ENCODE data around the gene CALML4. TPM values are rescaled to one million over a fixed set of nuclear protein-coding genes. Genes with fewer than 3 reads are reported as not detected.

The CALML4 gene
- polyA plus RNA-seq, 1 donor (not counting 4 experiments of a cell fraction or from before 2014, with no cell fraction given): 7.0 TPM

DNA sequence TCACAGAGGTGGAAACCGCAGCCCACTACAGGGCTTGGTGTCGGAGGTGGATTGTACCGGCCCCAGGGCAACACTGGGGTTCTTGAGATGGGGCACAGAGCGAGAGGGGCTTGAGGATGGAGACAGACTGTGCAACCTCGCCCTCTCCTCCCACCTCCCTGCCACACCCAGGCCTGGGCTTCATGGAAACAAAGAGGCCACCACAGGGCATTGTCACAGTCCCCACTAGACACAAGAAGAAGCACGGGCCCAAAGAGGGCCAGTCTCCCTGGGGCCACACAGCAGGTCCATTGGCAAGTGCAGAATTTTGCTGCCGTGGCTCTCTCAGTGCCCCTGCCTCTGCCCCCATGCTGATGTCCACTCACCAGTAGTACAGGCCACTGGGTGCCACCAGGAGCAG, 4.1 kb upstream of the CALML4 start:
- no peaks in the 10 kb centered on the region for H4K20me1 ChIP-seq (ENCODE audit: control insufficient read depth, extremely low read depth, insufficient read depth, low read length)
- peaks cover 24% of the 10 kb centered on the region for H3K4me1 ChIP-seq (ENCODE audit: control insufficient read depth, extremely low read depth, insufficient read depth, low read length)
- no peak overlapping the region for H3K4me2 ChIP-seq (ENCODE audit: control insufficient read depth, extremely low read depth, insufficient read depth, low read depth, low read length)
- no peak overlapping the region for H3K4me3 ChIP-seq (ENCODE audit: control insufficient read depth in 2 of 3, extremely low read depth in 1 of 3, insufficient read depth in 2 of 3, low read depth in 1 of 3, low read length in 3 of 3)
- H3K9me1 ChIP-seq (ENCODE audit: control insufficient read depth, extremely low read depth, insufficient read depth, low read length): no peaks in the 10 kb centered on the region
- H2AFZ ChIP-seq (ENCODE audit: control insufficient read depth, low read length): no peak overlapping the region
- H3K36me3 ChIP-seq (ENCODE audit: control insufficient read depth in 2 of 2, extremely low read depth in 1 of 2, insufficient read depth in 2 of 2, low read length in 2 of 2): peaks cover 0 to 3% of the 10 kb centered on the region in 2 experiments
- FAIRE-seq (no peak), DNase-seq (ENCODE audit: low read depth, low spot score) (no peak)
- peak overlapping the region; percentile 15 for H3K27ac ChIP-seq (ENCODE audit: control insufficient read depth, insufficient read depth, low read length)
- H3K79me2 ChIP-seq (ENCODE audit: control insufficient read depth, insufficient read depth, low read length): no peaks in the 10 kb centered on the region
- H3K9ac ChIP-seq (ENCODE audit: control insufficient read depth, extremely low read depth, insufficient read depth, low read length): no peak overlapping the region
- dilution Hi-C loops (cut with MboI; ENCODE audit: extremely low pct_ligation_motif_present, low sequenced_read_pairs): no loop called here
- H3K9me3 ChIP-seq (ENCODE audit: control insufficient read depth, low read depth, low read length): no peaks in the 10 kb centered on the region
- TF ChIP-seq, protein P1, sequence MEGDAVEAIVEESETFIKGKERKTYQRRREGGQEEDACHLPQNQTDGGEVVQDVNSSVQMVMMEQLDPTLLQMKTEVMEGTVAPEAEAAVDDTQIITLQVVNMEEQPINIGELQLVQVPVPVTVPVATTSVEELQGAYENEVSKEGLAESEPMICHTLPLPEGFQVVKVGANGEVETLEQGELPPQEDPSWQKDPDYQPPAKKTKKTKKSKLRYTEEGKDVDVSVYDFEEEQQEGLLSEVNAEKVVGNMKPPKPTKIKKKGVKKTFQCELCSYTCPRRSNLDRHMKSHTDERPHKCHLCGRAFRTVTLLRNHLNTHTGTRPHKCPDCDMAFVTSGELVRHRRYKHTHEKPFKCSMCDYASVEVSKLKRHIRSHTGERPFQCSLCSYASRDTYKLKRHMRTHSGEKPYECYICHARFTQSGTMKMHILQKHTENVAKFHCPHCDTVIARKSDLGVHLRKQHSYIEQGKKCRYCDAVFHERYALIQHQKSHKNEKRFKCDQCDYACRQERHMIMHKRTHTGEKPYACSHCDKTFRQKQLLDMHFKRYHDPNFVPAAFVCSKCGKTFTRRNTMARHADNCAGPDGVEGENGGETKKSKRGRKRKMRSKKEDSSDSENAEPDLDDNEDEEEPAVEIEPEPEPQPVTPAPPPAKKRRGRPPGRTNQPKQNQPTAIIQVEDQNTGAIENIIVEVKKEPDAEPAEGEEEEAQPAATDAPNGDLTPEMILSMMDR (optimal IDR thresholded peaks at IDR 0.05 in 1 of 3, IDR thresholded peaks at IDR 0.05 in 1 of 3, conservative IDR thresholded peaks at IDR 0.05 in 1 of 3; ENCODE audit: extremely low read depth in 1 of 3, insufficient read depth in 2 of 3, low read length in 3 of 3): no peak
- TF ChIP-seq EZH2 (IDR thresholded peaks at IDR 0.05; ENCODE audit: low read length): no peak
- no peaks in the 10 kb centered on the region for H3K27me3 ChIP-seq (ENCODE audit: control insufficient read depth, extremely low read depth, insufficient read depth, low read length)

DNA sequence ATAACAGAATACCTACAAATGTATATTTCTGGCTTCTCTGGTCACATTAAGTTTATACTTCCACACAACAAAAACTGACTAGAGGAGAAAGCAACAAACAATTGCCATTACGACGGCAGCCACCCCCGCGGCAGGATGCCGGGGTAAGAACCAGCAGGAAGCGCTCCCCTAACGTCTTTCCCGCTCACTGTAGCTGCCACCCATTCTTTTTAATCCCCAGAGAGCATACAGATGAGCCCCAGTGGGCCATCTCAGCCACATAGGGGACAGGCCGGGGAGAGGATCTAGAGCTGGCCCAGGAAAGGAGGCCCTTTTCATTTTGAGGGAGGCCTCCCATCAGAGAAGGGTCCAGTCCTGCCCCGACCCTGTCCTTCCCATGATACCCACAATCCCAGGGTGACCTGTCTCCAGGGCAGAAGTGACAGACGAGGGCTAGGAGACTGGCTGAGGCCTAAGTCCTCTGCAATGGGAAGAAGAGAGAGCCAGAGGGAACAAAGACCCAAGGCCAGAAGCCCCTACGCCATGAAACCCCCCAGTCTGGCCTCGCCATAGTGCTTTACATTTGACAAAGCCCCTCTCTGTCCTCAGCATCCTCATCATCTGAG, 3.6 kb upstream of the CALML4 start:
- Histone ChIP-seq H3K9ac (ENCODE audit: control insufficient read depth, extremely low read depth, insufficient read depth, low read length) (no peak overlapping the region), H3K4me3 (ENCODE audit: control insufficient read depth in 2 of 3, extremely low read depth in 1 of 3, insufficient read depth in 2 of 3, low read depth in 1 of 3, low read length in 3 of 3) (no peak overlapping the region), H3K4me2 (ENCODE audit: control insufficient read depth, extremely low read depth, insufficient read depth, low read depth, low read length) (no peak overlapping the region), H3K4me1 (ENCODE audit: control insufficient read depth, extremely low read depth, insufficient read depth, low read length) (peaks cover 24% of the 10 kb centered on the region), H3K9me3 (ENCODE audit: control insufficient read depth, low read depth, low read length) (no peaks in the 10 kb centered on the region), H3K27me3 (ENCODE audit: control insufficient read depth, extremely low read depth, insufficient read depth, low read length) (no peaks in the 10 kb centered on the region), H2AFZ (ENCODE audit: control insufficient read depth, low read length) (no peak overlapping the region), H3K9me1 (ENCODE audit: control insufficient read depth, extremely low read depth, insufficient read depth, low read length) (no peaks in the 10 kb centered on the region), H3K79me2 (ENCODE audit: control insufficient read depth, insufficient read depth, low read length) (no peaks in the 10 kb centered on the region), H3K36me3 (ENCODE audit: control insufficient read depth in 2 of 2, extremely low read depth in 1 of 2, insufficient read depth in 2 of 2, low read length in 2 of 2) (peaks cover 0 to 3% of the 10 kb centered on the region in 2 experiments), H3K27ac (ENCODE audit: control insufficient read depth, insufficient read depth, low read length) (no peak overlapping the region), H4K20me1 (ENCODE audit: control insufficient read depth, extremely low read depth, insufficient read depth, low read length) (no peaks in the 10 kb centered on the region)
- dilution Hi-C loops (cut with MboI; ENCODE audit: extremely low pct_ligation_motif_present, low sequenced_read_pairs): no loop called here
- FAIRE-seq (no peak), DNase-seq (ENCODE audit: low read depth, low spot score) (no peak)
- TF ChIP-seq, protein P1 (optimal IDR thresholded peaks at IDR 0.05 in 1 of 3, IDR thresholded peaks at IDR 0.05 in 1 of 3, conservative IDR thresholded peaks at IDR 0.05 in 1 of 3; ENCODE audit: extremely low read depth in 1 of 3, insufficient read depth in 2 of 3, low read length in 3 of 3): no peak
- no peak for TF ChIP-seq EZH2 (IDR thresholded peaks at IDR 0.05; ENCODE audit: low read length)

Measured in keratinocyte (primary cell).